ENCODE data around the gene CXCR6.
A peak's percentile ranks its signal among the peaks of the same experiment; 100 is the strongest.

Gene CXCR6

DNA sequence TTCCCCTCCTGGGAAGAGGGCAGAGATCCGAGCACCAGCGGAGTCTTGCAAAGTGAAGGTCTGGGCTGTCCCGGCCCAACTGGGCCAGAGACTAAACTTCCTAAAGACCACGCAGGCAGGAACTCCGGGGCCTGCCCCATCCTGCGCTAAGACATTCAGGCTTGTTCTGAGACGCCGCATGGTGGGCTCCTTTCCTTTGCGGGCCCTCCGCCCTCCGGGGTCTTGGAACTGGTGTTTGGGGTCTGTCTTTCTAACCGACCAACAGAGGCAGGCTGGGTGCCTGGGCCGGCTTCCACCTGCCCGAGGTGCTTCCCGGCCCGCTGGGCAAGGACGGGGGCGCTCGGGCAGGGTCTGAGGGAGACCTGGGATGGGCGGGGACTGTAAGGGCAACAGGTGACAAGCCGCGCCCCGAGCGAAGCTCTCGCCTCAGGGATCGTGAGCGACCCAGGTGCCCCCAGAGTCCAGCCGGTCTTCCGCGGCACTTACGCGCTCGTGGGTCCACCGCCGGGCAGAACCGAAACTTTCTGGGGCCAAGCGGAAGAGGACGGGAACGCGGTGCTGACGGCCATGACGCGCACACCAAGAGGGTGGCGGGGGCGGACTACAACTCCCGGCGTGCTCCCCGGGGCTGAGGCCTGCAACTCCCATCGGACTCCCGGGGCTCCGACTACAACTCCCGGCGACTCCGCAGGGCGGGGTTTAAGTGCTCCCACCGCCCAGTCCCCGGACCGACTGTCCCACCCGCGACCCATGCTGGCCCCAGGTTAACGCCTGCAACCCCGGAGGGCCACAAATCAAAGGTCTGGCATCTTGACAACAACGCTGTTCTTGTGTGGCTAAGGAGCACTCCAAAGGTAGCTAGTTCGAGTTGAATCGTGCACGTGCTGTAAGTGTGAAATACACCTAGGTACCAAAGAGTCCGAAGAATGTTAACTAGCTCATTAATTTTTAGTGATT, 52.2 kb downstream of the CXCR6 start, which contains the start of gene FYCO1 (continued):
- peak; percentile 95 for TF ChIP-seq SCRT1 (tag by site-specific recombination; IDR thresholded peaks at IDR 0.05; ENCODE audit: borderline replicate concordance)
- TF ChIP-seq ZBTB17 (tag by site-specific recombination; IDR thresholded peaks at IDR 0.05), result peak; percentile 89
- TF ChIP-seq KLF17 (tag by site-specific recombination; IDR thresholded peaks at IDR 0.05), result no peak
- no peak for TF ChIP-seq ZNF175 (tag by site-specific recombination; IDR thresholded peaks at IDR 0.05)
- no peak for TF ChIP-seq ZSCAN5A (tag by site-specific recombination; IDR thresholded peaks at IDR 0.05)
- TF ChIP-seq BCL11A (tag by site-specific recombination; IDR thresholded peaks at IDR 0.05; ENCODE audit: low read depth), result no peak
- no peak for TF ChIP-seq ZNF18 (tag by site-specific recombination; IDR thresholded peaks at IDR 0.05)
- peak; percentile 82 for TF ChIP-seq YY2 (tag by site-specific recombination; IDR thresholded peaks at IDR 0.05)
- no peak for TF ChIP-seq MYNN (tag by site-specific recombination; IDR thresholded peaks at IDR 0.05; ENCODE audit: borderline replicate concordance)
- TF ChIP-seq ZNF398 (tag by site-specific recombination; IDR thresholded peaks at IDR 0.05), result peak; percentile 5; the same call in 1 of the 2 replicates
- TF ChIP-seq ZNF280D (tag by site-specific recombination; IDR thresholded peaks at IDR 0.05), result no peak
- TF ChIP-seq, protein P1, sequence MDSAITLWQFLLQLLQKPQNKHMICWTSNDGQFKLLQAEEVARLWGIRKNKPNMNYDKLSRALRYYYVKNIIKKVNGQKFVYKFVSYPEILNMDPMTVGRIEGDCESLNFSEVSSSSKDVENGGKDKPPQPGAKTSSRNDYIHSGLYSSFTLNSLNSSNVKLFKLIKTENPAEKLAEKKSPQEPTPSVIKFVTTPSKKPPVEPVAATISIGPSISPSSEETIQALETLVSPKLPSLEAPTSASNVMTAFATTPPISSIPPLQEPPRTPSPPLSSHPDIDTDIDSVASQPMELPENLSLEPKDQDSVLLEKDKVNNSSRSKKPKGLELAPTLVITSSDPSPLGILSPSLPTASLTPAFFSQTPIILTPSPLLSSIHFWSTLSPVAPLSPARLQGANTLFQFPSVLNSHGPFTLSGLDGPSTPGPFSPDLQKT (IDR thresholded peaks at IDR 0.05; ENCODE audit: borderline replicate concordance, low read depth, low read length), result no peak
- peak; percentile 55 for TF ChIP-seq KLF9 (tag by site-specific recombination; IDR thresholded peaks at IDR 0.05; ENCODE audit: low read depth)
- TF ChIP-seq ZNF248 (tag by site-specific recombination; IDR thresholded peaks at IDR 0.05), result no peak
- peak; percentile 65 for TF ChIP-seq ZFHX2 (tag by site-specific recombination; conservative IDR thresholded peaks at IDR 0.05)
- no peak for TF ChIP-seq ZNF133 (tag by site-specific recombination; IDR thresholded peaks at IDR 0.05)
- TF ChIP-seq, protein P2, sequence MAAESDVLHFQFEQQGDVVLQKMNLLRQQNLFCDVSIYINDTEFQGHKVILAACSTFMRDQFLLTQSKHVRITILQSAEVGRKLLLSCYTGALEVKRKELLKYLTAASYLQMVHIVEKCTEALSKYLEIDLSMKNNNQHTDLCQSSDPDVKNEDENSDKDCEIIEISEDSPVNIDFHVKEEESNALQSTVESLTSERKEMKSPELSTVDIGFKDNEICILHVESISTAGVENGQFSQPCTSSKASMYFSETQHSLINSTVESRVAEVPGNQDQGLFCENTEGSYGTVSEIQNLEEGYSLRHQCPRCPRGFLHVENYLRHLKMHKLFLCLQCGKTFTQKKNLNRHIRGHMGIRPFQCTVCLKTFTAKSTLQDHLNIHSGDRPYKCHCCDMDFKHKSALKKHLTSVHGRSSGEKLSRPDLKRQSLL (tag by site-specific recombination; IDR thresholded peaks at IDR 0.05), result no peak
- TF ChIP-seq ZNF561 (tag by site-specific recombination; IDR thresholded peaks at IDR 0.05; ENCODE audit: borderline replicate concordance), result no peak
- no peak for TF ChIP-seq ZNF223 (tag by site-specific recombination; IDR thresholded peaks at IDR 0.05)
- TF ChIP-seq ZNF19 (tag by site-specific recombination; IDR thresholded peaks at IDR 0.05; ENCODE audit: low read depth), result no peak
- peak; percentile 91 for TF ChIP-seq ZNF335 (tag by site-specific recombination; conservative IDR thresholded peaks at IDR 0.05)
- TF ChIP-seq ZNF692 (tag by site-specific recombination; IDR thresholded peaks at IDR 0.05), result peak; percentile 47; the same call in 1 of the 2 replicates
- TF ChIP-seq SP3 (tag by site-specific recombination; IDR thresholded peaks at IDR 0.05), result peak; percentile 87
- TF ChIP-seq KLF7 (tag by site-specific recombination; IDR thresholded peaks at IDR 0.05; ENCODE audit: borderline replicate concordance), result 0 out of 2 replicates have a peak, but pooled peaks have one; percentile 56
